H1 (cell line): ENCODE data around the gene ALAS1. TPM values are rescaled to one million over a fixed set of nuclear protein-coding genes. Genes with fewer than 3 reads are reported as not detected.

Source experiments
- CEBPB ChIP-seq: IDR thresholded peaks from 2 replicates; pipeline ENCODE4 v1.6.1; 2012; ENCODE audit warnings: low read depth, low read length
- CHD7 ChIP-seq: fragments of 300-600 bp; sonication (generic); IDR thresholded peaks from 2 replicates; pipeline ENCODE4 v1.7.1; 2012; ENCODE audit warnings: low read length, moderate library complexity, mild to moderate bottlenecking, inconsistent platforms; ENCODE audit not compliant: insufficient replicate concordance
- SUZ12 ChIP-seq: fragments of 200-600 bp; sonication (generic); IDR thresholded peaks from 2 replicates; pipeline ENCODE4 v1.6.1; 2012; ENCODE audit warnings: mild to moderate bottlenecking, inconsistent platforms, low read length, moderate library complexity, mixed read lengths
- polyA plus RNA-seq, 7 experiments: library from polyadenylated mRNA; depleted of rRNA in 3 of 7; stranded (reverse) in 5 of 7; unstranded in 2 of 7; fragments of >200 nt in 5 of 7; fragments of 200-250 nt in 2 of 7; gene quantifications; 1 replicate in 5 of 7; 2 replicates in 1 of 7; 4 replicates in 1 of 7; pipeline versions ENCODE4 v1.2.1 to v1.2.3, GENCODE V29; 2011 to 2013; ENCODE audit warnings: missing spikeins in 2 of 7, mixed read lengths in 2 of 7
- total RNA-seq: library from RNA; stranded (reverse); fragmentation: NEBNext Ultra II Directional; extraction: Animal tissue kit (Norgen Biotek cat#: 25700); gene quantifications from 2 replicates; pipeline ENCODE4 v1.2.1, GENCODE V29; 2021

The ALAS1 gene
- total and polyA plus RNA-seq, 2 of the 8 experiments (the other 6 are each of a cell fraction or from before 2014, with no cell fraction given): 45.9 to 84.4 TPM

GRCh38 chr3:52195291-52195597 lies 2.7 kb upstream of the ALAS1 start (continued):
- TF ChIP-seq CHD7 (no peak), SUZ12 (no peak), CEBPB (no peak)
- TF ChIP-seq, all 59 proteins: peak for 0
